ENCODE measurements around the gene MAP3K9. TPM values are rescaled to one million over a fixed set of nuclear protein-coding genes. Genes with fewer than 3 reads are reported as not detected.
"Not testable (repeated sequence)": the region's sequence is repeated elsewhere in the genome, so short reads cannot be mapped to it uniquely, and the experiment has no call there.

The MAP3K9 gene
- total RNA-seq, 2 experiments from 2014 or later: 4.2 to 6.4 TPM

- Histone ChIP-seq H3K4me3 (ENCODE audit: low read depth, low read length, poor library complexity, severe bottlenecking) (no peak overlapping the region), H4K20me1 (ENCODE audit: insufficient read depth, low read length) (no peaks in the 10 kb centered on the region), H3K9me2 (ENCODE audit: insufficient read depth, low read length) (no peaks in the 10 kb centered on the region), H3K9me3 (ENCODE audit: low read length) (no peaks in the 10 kb centered on the region), H3K79me2 (ENCODE audit: insufficient read depth, low read depth, low read length) (no peaks in the 10 kb centered on the region), H2AFZ (ENCODE audit: low read length) (no peak overlapping the region), H3K36me3 (ENCODE audit: insufficient read depth, low read length) (no peaks in the 10 kb centered on the region), H3K27ac (ENCODE audit: low read depth, low read length, poor library complexity, severe bottlenecking) (no peak overlapping the region), H3K4me2 (ENCODE audit: low read length) (no peak overlapping the region), H3K4me1 (ENCODE audit: insufficient read depth, low read length, poor library complexity, severe bottlenecking) (peaks cover 6% of the 10 kb centered on the region)
- ChIA-PET POLR2A (interaction anchor here (0.9 to 1.4 kb wide), 2 partner anchors 16 to 51 kb away, joined by 4 to 5 read pairs; no protein-coding TSS in a partner anchor), CTCF (ENCODE audit: unreplicated experiment) (no interaction called here)
- no peak for DNase-seq (ENCODE audit: low spot score)
- no TSS peak for BruUV-seq (replicated peaks)
- TF ChIP-seq EZH2phosphoT487 (IDR thresholded peaks at IDR 0.05; ENCODE audit: borderline replicate concordance, low read depth, low read length): no peak
- TF ChIP-seq CTCF (conservative IDR thresholded peaks at IDR 0.05; ENCODE audit: low read length): no peak
- intact Hi-C loops (cut with micrococcal nuclease; ENCODE audit: unreplicated experiment): no loop called here
Observed at GRCh38 chr14:70706177-70706576, 103.1 kb downstream of the MAP3K9 start.

- intact Hi-C loops (cut with micrococcal nuclease; ENCODE audit: unreplicated experiment): no loop called here
- no peak overlapping the region for H3K4me2 ChIP-seq (ENCODE audit: low read length)
- no peak overlapping the region for H3K27ac ChIP-seq (ENCODE audit: low read depth, low read length, poor library complexity, severe bottlenecking)
- no peaks in the 10 kb centered on the region for H3K9me3 ChIP-seq (ENCODE audit: low read length)
- H3K4me3 ChIP-seq (ENCODE audit: low read depth, low read length, poor library complexity, severe bottlenecking): no peak overlapping the region
- no TSS peak for BruUV-seq (replicated peaks)
- no peaks in the 10 kb centered on the region for H3K36me3 ChIP-seq (ENCODE audit: insufficient read depth, low read length)
- H2AFZ ChIP-seq (ENCODE audit: low read length): no peak overlapping the region
- TF ChIP-seq EZH2phosphoT487 (IDR thresholded peaks at IDR 0.05; ENCODE audit: borderline replicate concordance, low read depth, low read length) (no peak), CTCF (conservative IDR thresholded peaks at IDR 0.05; ENCODE audit: low read length) (no peak)
- no peaks in the 10 kb centered on the region for H3K79me2 ChIP-seq (ENCODE audit: insufficient read depth, low read depth, low read length)
- DNase-seq (ENCODE audit: low spot score): no peak
- no peaks in the 10 kb centered on the region for H4K20me1 ChIP-seq (ENCODE audit: insufficient read depth, low read length)
- ChIA-PET CTCF (ENCODE audit: unreplicated experiment) (interaction anchor here (0.5 kb wide), 1 partner anchor 70 kb away, joined by 3 read pairs; no protein-coding TSS in a partner anchor), POLR2A (interaction anchor here (0.7 to 0.8 kb wide), 2 partner anchors 16 to 39 kb away, joined by 3 read pairs; no protein-coding TSS in a partner anchor)
- no peaks in the 10 kb centered on the region for H3K4me1 ChIP-seq (ENCODE audit: insufficient read depth, low read length, poor library complexity, severe bottlenecking)
- H3K9me2 ChIP-seq (ENCODE audit: insufficient read depth, low read length): no peaks in the 10 kb centered on the region
Observed at GRCh38 chr14:70704960-70705359, 104.4 kb downstream of the MAP3K9 start.

GRCh38 chr14:70703621-70704168 is 105.6 kb downstream of the MAP3K9 start:
- CTCF ChIA-PET (ENCODE audit: unreplicated experiment); H3K79me2 ChIP-seq (ENCODE audit: insufficient read depth, low read depth, low read length); BruUV-seq (replicated peaks); H3K4me1 ChIP-seq (ENCODE audit: insufficient read depth, low read length, poor library complexity, severe bottlenecking); intact Hi-C loops (cut with micrococcal nuclease; ENCODE audit: unreplicated experiment); H3K4me2 ChIP-seq (ENCODE audit: low read length); H3K4me3 ChIP-seq (ENCODE audit: low read depth, low read length, poor library complexity, severe bottlenecking); H3K27ac ChIP-seq (ENCODE audit: low read depth, low read length, poor library complexity, severe bottlenecking); H4K20me1 ChIP-seq (ENCODE audit: insufficient read depth, low read length); H3K9me2 ChIP-seq (ENCODE audit: insufficient read depth, low read length); DNase-seq (ENCODE audit: low spot score); H3K36me3 ChIP-seq (ENCODE audit: insufficient read depth, low read length); H2AFZ ChIP-seq (ENCODE audit: low read length); H3K9me3 ChIP-seq (ENCODE audit: low read length): not testable (repeated sequence)
- POLR2A ChIA-PET: interaction anchor here (0.9 to 1.1 kb wide), 2 partner anchors 42 to 63 kb away, joined by 3 to 4 read pairs; no protein-coding TSS in a partner anchor

Measured in OCI-LY7 (cell line).